Cerebellar cortex (tissue), 1 donor: ENCODE data around the gene RBM22.
"Not testable (repeated sequence)": the region's sequence is repeated elsewhere in the genome, so short reads cannot be mapped to it uniquely, and the experiment has no call there.

ENCODE experiments used
- DNase-seq: peaks from one replicate; pipeline ENCODE4 v3.0.0-alpha.2; 2015; ENCODE audit warnings: low spot score

The RBM22 gene

DNA sequence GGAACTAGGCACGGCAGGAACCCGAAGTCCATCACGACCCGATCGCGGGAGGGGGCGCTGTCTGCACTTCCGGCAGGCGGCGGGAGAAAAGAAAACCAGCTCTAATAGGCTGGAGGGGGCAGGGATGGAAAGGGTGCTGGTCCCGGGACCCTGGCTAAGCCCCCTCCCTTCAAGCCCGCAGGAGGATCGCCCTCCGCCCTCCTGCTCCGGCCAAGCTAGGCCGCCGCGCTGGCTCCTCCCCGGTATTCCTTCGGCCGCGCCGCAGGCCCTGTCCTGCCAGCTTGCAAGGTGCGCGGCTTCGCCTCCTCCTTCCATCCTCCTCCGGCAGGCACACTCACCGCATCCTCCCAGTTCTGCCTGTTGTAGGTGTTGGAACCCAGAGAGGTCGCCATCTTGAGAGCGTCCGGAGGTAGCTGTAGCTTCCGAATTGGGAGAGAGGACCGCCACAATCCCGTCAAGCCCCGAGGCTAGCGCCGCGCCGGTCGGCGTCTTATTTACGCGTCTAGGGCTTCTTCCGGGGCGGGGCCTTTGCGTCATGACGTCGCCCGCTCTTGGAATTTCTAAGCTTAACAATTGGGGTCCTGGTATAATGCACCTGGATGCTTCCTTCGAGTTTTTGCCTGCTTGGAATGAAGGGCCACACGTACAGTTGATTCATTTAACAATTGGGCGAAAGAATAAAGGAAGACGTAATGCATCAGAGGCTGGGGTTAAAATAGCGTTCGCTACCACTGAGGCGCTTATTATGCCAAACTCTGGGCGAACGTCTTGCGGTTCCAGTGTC lies at the start of gene RBM22:
Gene RBM22, minus strand, starts transcription at position 469 of the 784 bp plus-strand sequence. Its CDS starts 77 bp downstream, at position 392.
- DNase-seq = peak; percentile 97

DNA sequence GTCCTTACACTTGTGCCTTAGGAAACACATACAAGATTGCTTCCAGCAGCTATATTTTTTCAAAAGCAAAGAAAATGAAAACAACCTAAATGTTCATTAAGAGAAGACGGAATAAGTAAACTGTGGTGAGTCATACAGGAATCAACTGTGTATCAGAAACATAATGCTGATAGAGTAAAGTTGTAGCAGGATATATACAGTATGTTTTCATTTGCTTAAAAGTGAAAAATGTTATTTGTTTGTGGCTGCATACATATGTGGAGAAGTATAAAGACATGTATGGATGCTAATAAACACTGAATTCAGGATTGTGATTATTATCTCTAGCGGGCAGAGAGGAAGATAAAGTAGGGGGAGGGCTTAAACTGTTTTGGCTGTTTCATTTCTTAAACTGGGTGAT lies 49.6 kb upstream of the RBM22 start:
- DNase-seq = no peak

DNA sequence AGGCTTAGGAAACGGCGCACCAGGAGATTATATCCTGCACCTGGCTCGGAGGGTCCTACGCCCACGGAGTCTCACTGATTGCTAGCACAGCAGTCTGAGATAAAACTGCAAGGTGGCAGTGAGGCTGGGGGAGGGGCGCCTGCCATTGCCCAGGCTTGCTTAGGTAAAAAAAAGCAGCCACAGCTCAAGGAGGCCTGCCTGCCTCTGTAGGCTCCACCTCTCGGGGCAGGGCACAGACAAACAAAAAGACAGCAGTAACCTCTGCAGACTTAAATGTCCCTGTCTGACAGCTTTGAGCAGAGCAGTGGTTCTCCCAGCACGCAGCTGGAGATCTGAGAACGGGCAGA lies 42.3 kb upstream of the RBM22 start:
- DNase-seq = not testable (repeated sequence)

DNA sequence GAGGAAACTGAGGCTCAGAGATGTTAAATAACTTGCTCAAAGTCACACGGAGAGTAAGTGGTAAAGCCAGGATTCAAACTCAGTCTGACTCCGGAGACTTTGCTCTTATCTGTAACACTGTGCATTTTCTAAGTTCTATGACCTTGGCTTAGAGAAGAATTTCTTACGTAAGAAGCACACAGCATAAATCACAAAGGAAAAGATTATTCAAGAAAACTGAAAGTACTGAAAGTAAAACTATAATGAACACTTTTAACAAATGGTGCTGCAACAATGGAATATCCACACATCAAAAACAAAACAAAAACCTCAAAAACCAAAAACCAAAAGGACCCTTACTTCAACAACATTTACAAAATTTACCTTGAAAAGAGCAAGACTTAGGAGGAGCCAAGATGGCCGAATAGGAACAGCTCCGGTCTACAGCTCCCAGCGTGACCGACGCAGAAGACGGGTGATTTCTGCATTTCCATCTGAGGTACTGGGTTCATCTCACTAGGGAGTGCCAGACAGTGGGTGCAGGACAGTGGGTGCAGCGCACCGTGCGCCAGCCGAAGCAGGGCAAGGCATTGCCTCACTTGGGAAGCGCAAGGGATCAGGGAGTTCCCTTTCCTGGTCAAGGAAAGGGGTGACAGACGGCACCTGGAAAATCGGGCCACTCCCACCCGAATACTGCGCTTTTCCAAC lies 41.7 kb upstream of the RBM22 start:
- not testable (repeated sequence) for DNase-seq

DNA sequence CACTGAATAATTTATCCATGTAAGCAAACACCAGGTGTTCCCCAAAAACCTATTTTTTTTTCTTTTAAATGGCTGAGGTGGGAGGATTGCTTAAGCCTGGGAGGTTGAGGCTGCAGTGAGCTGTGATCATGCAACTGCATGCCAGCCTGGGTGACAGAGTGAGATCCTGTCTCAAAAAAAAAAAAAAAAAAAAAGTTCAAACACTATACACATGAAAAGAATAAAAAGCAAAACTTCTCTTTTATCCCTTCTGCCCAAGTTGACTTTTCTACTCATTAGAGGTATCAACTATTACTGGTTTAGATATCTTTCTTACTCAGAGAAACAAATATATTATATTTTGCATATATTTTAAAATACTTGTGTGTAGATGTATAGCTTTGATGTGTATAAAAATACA lies 40.1 kb upstream of the RBM22 start:
- no peak for DNase-seq

- DNase-seq = no peak
Observed at GRCh38 chr5:150738862-150739261, 38.0 kb upstream of the RBM22 start.

GRCh38 chr5:150734579-150735384 lies 33.9 kb upstream of the RBM22 start:
- DNase-seq = no peak

DNA sequence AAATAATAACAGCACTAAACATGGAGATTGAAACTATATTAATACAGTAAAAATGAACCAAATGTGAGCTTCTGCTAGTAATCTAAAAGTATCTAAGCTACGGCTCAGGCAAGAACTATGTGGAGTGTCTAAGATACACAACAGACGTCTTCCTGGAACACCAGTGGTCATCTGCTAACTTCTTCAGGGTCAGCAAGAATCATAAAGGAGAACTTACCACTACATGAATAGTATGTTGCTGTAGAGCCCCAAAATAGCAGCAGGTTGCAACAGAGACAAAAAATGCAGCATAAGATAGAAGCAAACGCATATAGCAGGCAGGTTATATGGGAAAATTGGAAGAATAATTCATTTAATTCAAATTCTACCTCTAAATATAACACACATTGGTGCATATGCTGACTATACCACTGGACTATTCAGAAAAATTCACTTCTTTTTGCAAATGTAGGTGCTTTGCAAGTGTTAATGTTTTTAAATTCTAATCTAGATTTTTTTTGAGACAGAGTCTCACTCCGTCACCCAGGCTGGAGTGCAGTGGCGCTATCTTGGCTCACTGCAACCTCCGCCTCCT lies 30.9 kb upstream of the RBM22 start:
- no peak for DNase-seq

DNA sequence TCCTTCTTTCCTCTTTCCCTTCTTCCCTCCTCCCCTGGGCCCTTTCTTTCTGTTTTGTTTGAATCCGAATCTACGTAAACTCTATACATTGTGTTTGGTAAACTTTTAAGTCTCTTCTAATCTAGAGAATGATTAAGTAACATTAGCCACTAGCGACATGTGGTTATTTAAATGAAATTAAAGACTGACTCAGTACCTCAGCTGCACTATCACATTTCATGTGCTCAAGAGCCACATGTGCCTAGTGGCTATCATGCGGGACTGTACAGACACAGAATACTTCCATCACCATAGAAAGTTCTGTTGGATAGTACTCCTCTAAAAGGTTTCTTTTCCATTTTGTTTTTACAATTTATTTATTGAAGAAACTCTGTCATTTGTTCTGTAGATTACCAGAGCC lies 29.0 kb upstream of the RBM22 start:
- no peak for DNase-seq

DNA sequence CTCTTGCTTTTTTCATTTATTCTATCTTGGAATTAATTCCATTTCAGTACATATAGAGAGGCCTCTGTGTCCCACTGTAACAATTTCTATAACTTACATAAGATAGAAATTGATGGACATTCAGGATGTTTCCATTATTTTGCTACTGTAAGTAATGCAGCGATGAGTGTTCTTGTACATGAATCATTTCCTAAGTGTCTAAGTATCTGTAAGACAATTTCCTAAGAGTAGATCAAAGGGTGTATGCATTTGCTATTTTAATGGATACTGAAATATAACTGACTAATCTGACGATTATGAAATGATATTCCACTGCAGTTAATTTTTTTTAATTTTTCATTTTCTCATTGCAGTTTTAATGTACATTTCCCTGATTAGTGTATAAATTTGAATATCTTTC lies 23.0 kb upstream of the RBM22 start:
- no peak for DNase-seq

DNA sequence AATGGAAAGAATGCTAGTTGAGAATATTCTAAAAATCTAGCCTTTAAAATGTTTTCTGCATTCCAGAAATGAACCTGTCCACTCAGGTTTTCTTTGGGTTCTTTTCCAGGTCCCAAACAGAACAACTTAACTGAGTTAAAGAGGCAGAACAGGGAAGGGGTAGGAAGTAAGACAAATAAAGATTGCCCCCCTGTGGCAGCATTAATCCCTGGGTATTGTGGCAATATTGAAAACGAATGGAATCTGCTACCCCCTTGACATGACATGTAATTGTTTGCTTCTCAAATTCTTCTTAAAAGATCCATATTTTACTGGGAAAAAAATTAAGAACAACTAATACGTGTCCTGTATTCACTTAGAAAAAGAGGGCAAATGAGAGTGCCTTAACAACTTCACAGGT lies 9.3 kb upstream of the RBM22 start:
- no peak for DNase-seq

DNA sequence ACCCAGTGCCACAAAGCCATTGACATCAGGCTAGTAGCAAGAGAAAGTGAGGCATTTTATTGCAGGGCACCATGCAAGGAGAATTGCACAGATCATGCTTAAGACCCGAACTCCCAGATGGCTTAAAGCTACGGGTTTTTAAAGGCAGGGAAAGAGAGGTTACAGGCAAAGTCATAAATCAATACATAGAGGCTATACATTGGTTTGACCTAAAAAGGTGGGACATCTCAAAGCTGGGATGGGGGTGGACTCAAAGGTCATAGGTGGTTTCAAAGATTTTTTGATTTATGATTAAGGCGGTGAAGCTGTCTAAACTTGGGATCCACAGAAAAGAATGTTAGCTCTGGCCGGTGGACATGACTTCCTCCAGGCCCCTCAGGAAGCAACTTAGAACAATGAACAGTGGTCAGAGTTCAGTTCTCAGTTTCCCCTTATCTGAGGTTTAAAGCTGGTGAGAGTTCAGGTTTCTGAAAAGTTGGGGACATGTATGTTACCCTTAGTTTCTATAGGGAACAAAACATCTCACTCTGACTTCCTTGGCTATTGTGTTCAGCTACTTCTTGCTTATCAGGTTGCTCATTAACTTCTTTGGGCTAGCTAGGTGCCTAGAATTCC lies 6.0 kb upstream of the RBM22 start:
- DNase-seq = no peak

GRCh38 chr5:150703762-150704161 lies 2.9 kb upstream of the RBM22 start:
- DNase-seq = no peak

DNA sequence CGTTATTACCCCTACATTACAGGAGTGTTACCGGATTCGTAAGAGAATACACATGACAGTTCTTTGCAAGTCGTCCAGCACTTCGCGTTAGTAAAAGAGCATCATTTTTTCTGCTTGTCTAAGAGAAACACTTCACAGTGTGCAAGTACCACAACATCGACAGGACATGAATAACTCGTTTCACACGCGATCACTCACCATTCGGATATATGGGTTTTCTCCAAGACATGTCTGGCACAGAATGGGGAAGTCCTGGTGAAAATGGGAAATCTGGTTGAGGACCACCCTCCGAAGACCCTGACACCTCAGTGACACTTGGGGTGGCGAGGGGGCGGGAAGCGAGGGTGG lies 642 bp downstream of the RBM22 start:
- no peak for DNase-seq

DNA sequence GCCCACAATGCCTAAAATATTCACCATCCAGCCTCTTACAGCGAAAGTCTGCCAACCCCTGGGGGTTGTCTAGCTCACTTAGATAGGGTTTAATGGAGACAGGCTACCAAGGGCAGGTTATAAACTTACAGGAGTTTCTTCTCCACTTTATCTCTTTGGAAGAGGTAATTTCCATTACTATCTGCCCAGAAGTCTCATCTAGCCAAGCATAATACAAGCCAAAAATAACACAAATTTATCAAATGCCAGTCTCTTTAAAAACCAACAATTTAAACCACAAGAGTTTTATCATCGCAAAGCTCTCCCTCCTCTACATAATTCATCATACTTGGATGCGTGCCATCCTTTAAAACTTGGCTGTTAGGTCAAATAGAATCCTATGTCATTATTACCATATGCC lies 6.2 kb downstream of the RBM22 start:
- no peak for DNase-seq

- DNase-seq = no peak
Observed at GRCh38 chr5:150692276-150692675, 8.6 kb downstream of the RBM22 start.

GRCh38 chr5:150690760-150691159 lies 10.1 kb downstream of the RBM22 start:
- DNase-seq = no peak

- DNase-seq = no peak
Observed at GRCh38 chr5:150689120-150689519, 11.7 kb downstream of the RBM22 start.

DNA sequence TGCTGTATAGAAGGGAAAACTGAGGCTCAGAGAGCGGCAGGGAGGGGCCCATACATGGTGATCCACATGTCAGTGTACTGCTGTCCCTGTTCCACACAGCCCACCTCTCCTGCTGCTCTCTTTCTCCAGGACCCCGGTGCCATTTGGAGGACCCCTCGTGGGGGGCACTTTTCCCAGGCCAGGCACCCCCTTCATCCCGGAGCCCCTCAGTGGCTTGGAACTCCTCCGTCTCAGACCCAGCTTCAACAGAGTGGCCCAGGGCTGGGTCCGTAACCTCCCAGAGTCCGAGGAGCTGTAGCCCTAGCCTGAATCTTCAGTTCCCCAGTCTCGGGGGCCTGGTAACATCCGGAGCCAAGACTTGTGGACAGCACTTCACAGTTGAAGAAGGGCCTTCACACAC lies 24.3 kb downstream of the RBM22 start:
- DNase-seq = no peak

DNA sequence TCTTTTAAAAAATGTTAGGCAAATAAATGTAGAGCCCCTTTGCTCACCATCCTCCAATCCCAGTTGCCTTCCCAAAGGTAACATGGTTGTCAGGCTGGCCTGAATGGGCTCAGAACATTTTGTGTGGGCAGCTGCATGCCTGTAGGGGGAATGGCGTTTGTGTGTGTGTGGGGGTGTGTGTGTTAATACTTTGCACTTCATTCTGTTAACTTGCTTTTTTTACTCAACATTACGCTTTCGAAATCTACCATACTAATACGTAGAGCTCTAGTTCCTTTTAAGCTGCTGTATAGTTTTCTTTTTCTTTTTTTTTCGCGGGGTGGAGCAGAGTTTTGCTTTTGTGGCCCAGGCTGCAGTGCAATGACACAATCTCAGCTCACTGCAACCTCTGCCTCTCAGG lies 25.8 kb downstream of the RBM22 start:
- no peak for DNase-seq

DNA sequence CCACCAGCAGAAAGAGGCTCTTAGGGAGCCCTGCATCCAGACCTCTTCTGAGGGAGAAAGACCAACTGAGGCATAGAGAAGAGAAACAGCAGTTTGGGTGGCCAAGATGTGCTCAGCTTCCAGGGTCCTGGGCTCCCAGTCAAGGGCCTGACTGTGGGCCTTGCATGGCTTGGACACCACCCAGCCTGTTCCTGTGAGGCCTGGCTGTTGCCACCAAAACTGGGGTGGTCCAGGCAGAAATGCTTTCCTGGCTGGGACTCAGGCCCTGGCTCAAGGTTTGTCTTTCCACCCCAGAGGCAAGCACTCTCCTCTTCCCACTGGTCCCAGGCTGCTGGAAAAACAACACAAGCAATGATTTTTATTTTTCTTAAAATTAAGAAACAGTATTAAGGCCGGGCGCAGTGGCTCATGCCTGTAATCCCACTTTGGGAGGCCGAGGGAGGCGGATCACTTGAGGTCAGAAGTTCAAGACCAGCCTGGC lies 26.5 kb downstream of the RBM22 start:
- DNase-seq = no peak

GRCh38 chr5:150672884-150673275 lies 28.0 kb downstream of the RBM22 start:
- DNase-seq = no peak
